ENCODE results near the gene MS4A18.

Gene MS4A18

DNA sequence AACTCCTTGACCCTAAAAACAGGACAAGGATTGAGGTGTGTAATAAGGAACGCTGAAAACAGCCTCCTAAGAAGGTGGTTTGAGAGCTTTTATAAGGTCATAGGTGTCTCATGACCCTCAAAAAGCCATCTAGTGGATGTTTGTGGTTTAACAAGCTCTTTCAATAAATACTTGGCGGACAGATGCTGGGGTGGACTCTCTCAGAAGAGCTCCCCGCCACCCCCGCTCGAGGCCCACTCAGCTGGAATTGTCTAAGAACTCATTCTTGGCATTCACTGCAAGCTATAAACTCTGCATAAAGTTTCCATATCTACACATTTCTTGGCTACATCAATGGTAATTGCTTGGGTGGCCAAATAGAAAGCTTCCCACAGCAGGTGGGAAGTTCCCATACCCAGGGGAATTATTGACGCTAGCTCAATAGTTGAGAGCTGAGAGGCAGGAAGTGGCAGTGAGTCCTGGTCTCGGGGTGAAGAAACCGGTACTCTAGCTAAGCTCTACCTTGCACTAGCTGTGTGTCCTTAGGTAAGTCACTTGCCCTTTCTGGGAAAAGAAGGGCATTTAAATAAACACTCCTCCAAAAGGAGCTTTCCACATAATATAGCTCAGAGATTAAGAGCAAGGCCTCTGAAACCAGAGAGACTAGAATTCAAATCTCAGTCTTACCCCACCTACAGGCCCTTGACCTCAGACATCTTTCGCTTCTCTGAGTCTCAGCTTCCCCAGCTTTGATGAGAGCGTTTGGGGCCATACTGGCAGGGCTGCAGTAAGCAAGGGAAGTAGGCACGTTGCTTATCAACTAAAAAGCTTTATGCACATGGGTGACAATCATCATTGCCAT lies 38.6 kb downstream of the MS4A18 start:
- ChIA-PET CTCF (interaction anchor here (0.7 to 6.0 kb wide), 2 partner anchors 13 to 22 kb away, joined by 3 to 101 read pairs; partner anchors contain the start of gene MS4A10), POLR2A (no interaction called here)
- TF ChIP-seq, protein P1, sequence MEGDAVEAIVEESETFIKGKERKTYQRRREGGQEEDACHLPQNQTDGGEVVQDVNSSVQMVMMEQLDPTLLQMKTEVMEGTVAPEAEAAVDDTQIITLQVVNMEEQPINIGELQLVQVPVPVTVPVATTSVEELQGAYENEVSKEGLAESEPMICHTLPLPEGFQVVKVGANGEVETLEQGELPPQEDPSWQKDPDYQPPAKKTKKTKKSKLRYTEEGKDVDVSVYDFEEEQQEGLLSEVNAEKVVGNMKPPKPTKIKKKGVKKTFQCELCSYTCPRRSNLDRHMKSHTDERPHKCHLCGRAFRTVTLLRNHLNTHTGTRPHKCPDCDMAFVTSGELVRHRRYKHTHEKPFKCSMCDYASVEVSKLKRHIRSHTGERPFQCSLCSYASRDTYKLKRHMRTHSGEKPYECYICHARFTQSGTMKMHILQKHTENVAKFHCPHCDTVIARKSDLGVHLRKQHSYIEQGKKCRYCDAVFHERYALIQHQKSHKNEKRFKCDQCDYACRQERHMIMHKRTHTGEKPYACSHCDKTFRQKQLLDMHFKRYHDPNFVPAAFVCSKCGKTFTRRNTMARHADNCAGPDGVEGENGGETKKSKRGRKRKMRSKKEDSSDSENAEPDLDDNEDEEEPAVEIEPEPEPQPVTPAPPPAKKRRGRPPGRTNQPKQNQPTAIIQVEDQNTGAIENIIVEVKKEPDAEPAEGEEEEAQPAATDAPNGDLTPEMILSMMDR (IDR thresholded peaks at IDR 0.05; ENCODE audit: insufficient read depth, low read length, missing control alignments), result no peak
- H3K4me3 ChIP-seq (ENCODE audit: low read depth, low read length), result no peak overlapping the region
- DNase-seq (ENCODE audit: low read depth, low spot score), result no peak

DNA sequence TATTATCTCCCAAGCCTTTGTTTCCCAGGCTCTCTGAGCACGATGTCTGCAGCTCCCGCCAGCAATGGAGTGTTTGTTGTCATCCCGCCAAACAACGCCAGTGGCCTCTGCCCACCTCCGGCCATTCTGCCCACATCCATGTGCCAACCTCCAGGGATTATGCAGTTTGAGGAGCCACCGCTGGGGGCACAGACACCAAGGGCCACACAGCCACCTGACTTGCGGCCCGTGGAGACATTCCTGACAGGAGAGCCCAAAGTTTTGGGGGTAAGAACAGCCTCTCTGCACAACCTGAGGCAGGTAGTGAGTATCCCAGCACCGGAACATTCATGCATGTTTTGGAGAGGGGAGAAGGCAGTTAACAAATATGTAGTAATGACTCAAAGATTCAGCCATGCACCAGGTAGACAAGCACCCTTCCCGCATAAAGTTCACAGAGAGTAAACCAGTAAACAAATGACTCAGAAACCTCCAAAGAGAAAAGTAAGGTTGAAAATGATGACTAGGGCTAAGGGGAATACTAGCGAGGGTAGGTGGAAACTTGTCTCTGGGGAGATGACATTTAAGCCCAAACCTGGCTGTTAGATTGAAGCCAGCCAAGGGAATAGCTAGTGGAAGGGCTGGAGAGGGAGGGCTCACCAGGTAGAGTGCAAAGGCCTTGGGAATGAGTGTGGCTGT lies 39.3 kb downstream of the MS4A18 start:
- H3K4me3 ChIP-seq (ENCODE audit: low read depth, low read length), result no peak overlapping the region
- CTCF ChIA-PET, result interaction anchor here (6.0 kb wide), 1 partner anchor 12 kb away, joined by 101 read pairs; no protein-coding TSS in a partner anchor

DNA sequence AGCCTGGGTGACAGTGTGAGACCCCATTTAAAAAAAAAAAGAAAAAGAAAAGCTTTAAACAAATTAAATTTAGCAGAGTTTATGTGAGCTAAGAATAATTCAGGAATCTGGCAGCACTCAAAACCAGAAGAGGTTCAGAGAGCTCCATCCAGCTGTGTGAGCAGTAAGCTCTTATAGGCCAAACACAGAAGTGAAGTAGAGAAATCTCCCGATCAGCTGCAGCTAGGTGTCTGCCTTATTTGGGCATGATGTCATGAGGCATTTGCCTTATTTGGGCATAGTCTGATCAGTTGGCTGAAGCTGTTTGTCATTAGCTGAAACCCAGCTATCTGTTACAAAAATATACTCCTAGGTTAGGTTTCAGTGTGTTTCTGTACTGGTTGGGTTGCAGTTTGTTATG lies 40.4 kb downstream of the MS4A18 start:
- DNase-seq (ENCODE audit: low read depth, low spot score), result no peak
- ChIA-PET POLR2A (interaction anchor here (0.7 kb wide), 2 partner anchors 260 to 1095 kb away, joined by 3 to 6 read pairs; no protein-coding TSS in a partner anchor), CTCF (interaction anchor here (6.0 kb wide), 1 partner anchor 11 kb away, joined by 101 read pairs; no protein-coding TSS in a partner anchor)

More for the DNA sequence above, 39.3 kb downstream of the MS4A18 start:
- POLR2A ChIA-PET, result no interaction called here
- DNase-seq (ENCODE audit: low read depth, low spot score), result no peak
- TF ChIP-seq, protein P1 (IDR thresholded peaks at IDR 0.05; ENCODE audit: insufficient read depth, low read length, missing control alignments), result no peak

DNA sequence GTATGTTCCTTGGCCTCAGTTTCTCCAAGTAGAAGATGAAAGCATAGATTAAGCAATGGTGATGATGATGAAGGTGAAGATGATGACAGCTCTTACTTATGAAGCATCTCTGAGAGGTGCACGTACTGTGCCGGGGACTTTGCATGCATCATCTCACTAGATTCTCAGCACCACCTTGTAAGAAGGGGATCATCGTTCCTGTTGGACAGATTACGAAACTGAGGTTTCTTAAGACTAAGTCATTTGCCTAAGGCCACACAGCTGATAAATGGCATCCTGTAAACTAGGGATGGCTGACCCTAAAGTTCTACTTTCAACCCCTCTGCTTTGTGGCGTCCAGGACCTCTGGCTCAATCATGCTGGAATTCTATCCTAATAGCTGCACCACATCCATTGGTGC lies 40.8 kb downstream of the MS4A18 start:
- no peak overlapping the region for H3K4me3 ChIP-seq (ENCODE audit: low read depth, low read length)
- POLR2A ChIA-PET, result interaction anchor here (0.7 kb wide), 1 partner anchor 260 kb away, joined by 6 read pairs; no protein-coding TSS in a partner anchor
- TF ChIP-seq, protein P1 (IDR thresholded peaks at IDR 0.05; ENCODE audit: insufficient read depth, low read length, missing control alignments), result no peak
- no peak for DNase-seq (ENCODE audit: low read depth, low spot score)
- CTCF ChIA-PET, result interaction anchor here (6.0 kb wide), 1 partner anchor 11 kb away, joined by 101 read pairs; no protein-coding TSS in a partner anchor

More for the DNA sequence above, 40.4 kb downstream of the MS4A18 start:
- no peak overlapping the region for H3K4me3 ChIP-seq (ENCODE audit: low read depth, low read length)
- TF ChIP-seq, protein P1 (IDR thresholded peaks at IDR 0.05; ENCODE audit: insufficient read depth, low read length, missing control alignments), result no peak

DNA sequence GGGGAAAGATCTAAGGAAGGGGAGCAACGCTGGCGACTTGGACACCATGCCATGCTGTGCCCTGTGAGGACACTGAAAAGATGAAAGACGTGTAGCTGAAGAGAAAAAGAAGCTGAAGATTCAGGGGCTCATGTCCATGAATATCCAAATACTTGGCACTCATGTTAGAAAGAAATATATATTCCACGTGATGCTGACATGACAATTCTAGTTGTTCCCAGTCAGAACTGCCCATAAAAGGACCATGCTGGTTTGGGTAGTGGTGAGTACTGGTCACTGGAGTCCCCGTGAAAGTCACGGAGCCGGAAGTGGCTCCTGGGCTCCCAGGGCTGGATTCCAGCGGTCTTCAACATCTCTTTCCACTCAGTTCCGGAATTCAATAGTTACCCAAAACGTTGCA lies 42.0 kb downstream of the MS4A18 start:
- TF ChIP-seq, protein P1 (IDR thresholded peaks at IDR 0.05; ENCODE audit: insufficient read depth, low read length, missing control alignments), result no peak
- CTCF ChIA-PET, result interaction anchor here (1.0 to 6.0 kb wide), 3 partner anchors 10 to 133 kb away, joined by 4 to 101 read pairs (median 5); no protein-coding TSS in a partner anchor

More for the DNA sequence above, 42.0 kb downstream of the MS4A18 start:
- no peak for DNase-seq (ENCODE audit: low read depth, low spot score)
- POLR2A ChIA-PET, result no interaction called here
- no peak overlapping the region for H3K4me3 ChIP-seq (ENCODE audit: low read depth, low read length)

Data from AG04449 (cell line).